Activated CD8-positive, alpha-beta memory T cell treated with anti-CD3 and anti-CD28 coated beads for 36 hours (primary cell): ENCODE measurements around the gene SNRPD1. TPM values are rescaled to one million over a fixed set of nuclear protein-coding genes. Genes with fewer than 3 reads are reported as not detected.

Experiments
- CTCF ChIA-PET: fragments of 350-600 bp; sonication (Branson Sonifier 250); formaldehyde crosslinking; loops from one replicate; lab custom pipeline; 2021; ENCODE audit warnings: antibody characterized with exemption; lab: Charles Lee
- POLR2A ChIA-PET: fragments of 350-600 bp; sonication (Branson Sonifier 250); formaldehyde crosslinking; loops from one replicate; lab custom pipeline; 2021; ENCODE audit warnings: antibody characterized with exemption; lab: Charles Lee
- total RNA-seq, 2 experiments: library from RNA; stranded (reverse); gene quantifications; one replicate each; pipeline ENCODE4 v1.2.3, GENCODE V29; 2021

The SNRPD1 gene
- total RNA-seq, 2 experiments from 2014 or later, result 165 to 187 TPM

DNA sequence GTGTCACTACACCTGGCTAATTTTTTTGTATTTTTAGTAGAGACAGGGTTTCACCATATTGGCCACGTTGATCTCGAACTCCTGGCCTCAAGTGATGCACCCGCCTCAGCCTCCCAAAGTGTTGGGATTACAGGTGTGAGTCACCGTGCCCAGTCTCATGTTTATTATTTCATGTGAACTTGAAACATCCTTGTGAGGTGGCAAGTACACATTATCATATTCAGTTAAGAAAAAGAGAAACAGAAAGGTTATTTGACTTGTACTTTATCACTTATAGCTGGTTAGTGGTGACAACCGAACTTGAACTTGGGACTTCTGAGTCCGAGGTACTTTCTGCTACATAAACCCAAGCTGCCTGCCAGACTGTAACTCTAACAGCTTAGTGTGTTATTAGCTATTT, 68.0 kb downstream of the SNRPD1 start:
- POLR2A ChIA-PET, result no interaction called here

DNA sequence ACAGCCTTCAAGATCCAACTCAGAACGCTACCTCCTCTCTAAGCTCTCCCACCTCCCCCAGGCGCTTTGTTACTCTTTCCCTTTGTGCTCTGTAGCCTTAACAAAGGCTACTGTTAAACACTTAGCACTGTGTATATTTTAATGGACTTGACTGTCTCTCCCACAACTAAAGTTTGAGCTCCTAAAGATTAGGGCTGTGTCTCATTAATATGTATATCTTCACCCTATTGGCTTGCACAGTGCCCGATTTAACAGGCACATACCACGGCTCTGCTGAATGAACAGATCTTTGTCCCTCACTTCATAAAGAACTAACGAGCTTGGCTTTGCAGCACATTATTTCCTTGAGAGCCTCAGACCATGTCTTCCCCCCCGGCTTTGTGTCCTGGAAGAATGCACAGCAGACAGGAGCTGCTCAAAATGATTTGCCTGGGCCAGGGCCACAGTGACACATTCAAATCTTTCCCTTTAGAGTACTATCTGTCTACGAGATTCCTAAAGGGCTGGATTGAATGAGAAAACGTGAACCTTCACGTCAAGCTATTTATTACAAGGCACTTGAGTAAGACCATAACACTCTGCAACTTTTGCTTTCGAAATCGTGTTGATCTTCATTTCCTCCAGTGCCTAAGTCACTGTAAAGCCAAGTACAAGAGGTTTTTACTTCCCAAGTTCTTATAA, 70.4 kb downstream of the SNRPD1 start:
- POLR2A ChIA-PET, result interaction anchor here (1.0 kb wide), 2 partner anchors 22 to 58 kb away, joined by 3 to 4 read pairs; partner anchors contain the start of genes ABHD3 and MIB1
- CTCF ChIA-PET, result no interaction called here

More for the DNA sequence above, 68.0 kb downstream of the SNRPD1 start:
- CTCF ChIA-PET, result no interaction called here

Other genes starting within 250 kb of the SNRPD1 start
- gene ESCO1, start 11.6 kb upstream of the SNRPD1 start, total RNA-seq, result 10 to 100 TPM; 20.2 to 20.3 TPM
- gene ABHD3, start 92.5 kb downstream of the SNRPD1 start, total RNA-seq, result 10 to 100 TPM; 24.7 to 27.5 TPM
- 10 to 100 TPM; 41.9 to 42.5 TPM for gene MIB1, start 128.5 kb downstream of the SNRPD1 start, total RNA-seq